Hematopoietic multipotent progenitor cell treated with erythropoietin and hydrocortisone succinate and interleukin-3 and kit ligand, for 17 days (in vitro differentiated cells): ENCODE data around the gene IL21.

Experiments
- DNase-seq: peaks from one replicate; pipeline ENCODE4 v3.0.0-alpha.2; 2015; ENCODE audit warnings: low spot score

Gene IL21

GRCh38 chr4:122633211-122633610, 12.3 kb upstream of the IL21 start:
- DNase-seq = no peak

GRCh38 chr4:122632396-122633143, 11.7 kb upstream of the IL21 start:
- DNase-seq = no peak

- DNase-seq = no peak
These were observed 4.3 kb upstream of the IL21 start for GRCh38 chr4:122625156-122625555.

GRCh38 chr4:122624205-122624604, 3.3 kb upstream of the IL21 start:
- no peak for DNase-seq

- DNase-seq = no peak
These were observed 2.8 kb upstream of the IL21 start for GRCh38 chr4:122623637-122624166.

- DNase-seq = no peak
These were observed 1.5 kb upstream of the IL21 start for GRCh38 chr4:122622400-122622799.

GRCh38 chr4:122619611-122620010, 1.3 kb downstream of the IL21 start:
- no peak for DNase-seq

- DNase-seq = no peak
These were observed 3.0 kb downstream of the IL21 start for GRCh38 chr4:122617597-122618593.

GRCh38 chr4:122616915-122617596, 3.8 kb downstream of the IL21 start:
- DNase-seq = no peak

GRCh38 chr4:122614621-122615020, 6.2 kb downstream of the IL21 start:
- no peak for DNase-seq

GRCh38 chr4:122612540-122612939, 8.3 kb downstream of the IL21 start:
- DNase-seq = no peak

GRCh38 chr4:122606364-122607043, 14.4 kb downstream of the IL21 start:
- DNase-seq = no peak

GRCh38 chr4:122604146-122604545, 16.7 kb downstream of the IL21 start:
- no peak for DNase-seq

- no peak for DNase-seq
These were observed 17.7 kb downstream of the IL21 start for GRCh38 chr4:122603156-122603574.

GRCh38 chr4:122602277-122603142, 18.4 kb downstream of the IL21 start:
- no peak for DNase-seq

- no peak for DNase-seq
These were observed 29.7 kb downstream of the IL21 start for GRCh38 chr4:122591196-122591595.

- no peak for DNase-seq
These were observed 32.2 kb downstream of the IL21 start for GRCh38 chr4:122588453-122589238.

- DNase-seq = no peak
These were observed 36.3 kb downstream of the IL21 start for GRCh38 chr4:122584519-122584918.

- DNase-seq = no peak
These were observed 37.0 kb downstream of the IL21 start for GRCh38 chr4:122583906-122584305.
